Peyer's patch (tissue), 4 donors: ENCODE data around the gene RAB41. TPM values are rescaled to one million over a fixed set of nuclear protein-coding genes. Genes with fewer than 3 reads are reported as not detected.

Source experiments
- DNase-seq, 3 donors: peaks; one replicate each; pipeline ENCODE4 v3.0.0-alpha.2; 2017 to 2019
- H3K27ac ChIP-seq, 4 donors: fragments of 200-600 bp; sonication (generic); one replicate each; pipeline ENCODE4 v1.5.1; 2016 to 2019
- H3K27me3 ChIP-seq, 2 donors: fragments of 200-600 bp; sonication (generic); one replicate each; pipeline ENCODE4 v1.5.1; 2019
- H3K36me3 ChIP-seq, 3 donors: fragments of 200-600 bp; sonication (generic); one replicate each; pipeline ENCODE4 v1.5.1; 2016 to 2019
- H3K4me1 ChIP-seq, 4 donors: fragments of 200-600 bp; sonication (generic); one replicate each; pipeline ENCODE4 v1.5.1; 2016 to 2019
- H3K4me3 ChIP-seq, 4 donors: fragments of 200-600 bp; sonication (generic); 1 replicate in 3 of 4; 2 replicates in 1 of 4; pipeline ENCODE4 v1.5.1; 2016 to 2019; ENCODE audit warnings: mild to moderate bottlenecking in 1 of 4
- H3K9me3 ChIP-seq, 4 donors: fragments of 200-600 bp; sonication (generic); one replicate each; pipeline ENCODE4 v1.5.1; 2016 to 2019; ENCODE audit warnings: mild to moderate bottlenecking in 1 of 4
- CTCF ChIP-seq, 6 experiments: fragments of 450-650 bp in 4 of 6; fragments of 200-600 bp in 2 of 6; sonication (generic) in 1 of 6; IDR thresholded peaks; one replicate each; pipeline ENCODE4 v1.5.1; 2017 to 2019; ENCODE audit warnings: antibody characterized with exemption in 6 of 6, mild to moderate bottlenecking in 3 of 6, moderate library complexity in 1 of 6
- POLR2A ChIP-seq, 2 donors: fragments of 450-650 bp; IDR thresholded peaks; one replicate each; pipeline ENCODE4 v1.5.1; 2017; ENCODE audit warnings: antibody characterized with exemption in 2 of 2, mild to moderate bottlenecking in 2 of 2, moderate library complexity in 2 of 2
- total RNA-seq, 4 donors: library from RNA; depleted of rRNA; stranded (reverse); fragments of >200 nt; gene quantifications; one replicate each; pipeline ENCODE4 v1.1.0, GENCODE V29; 2016

RAB41 gene
- total RNA-seq, 4 donors from 2014 or later = not detected

GRCh38 chrX:70279081-70279480 lies 2.9 kb upstream of the RAB41 start:
- DNase-seq = no peak
- Histone ChIP-seq H3K27me3 (no peaks in the 10 kb centered on the region), H3K9me3 (no peaks in the 10 kb centered on the region), H3K36me3 (no peaks in the 10 kb centered on the region), H3K27ac (no peak overlapping the region), H3K4me1 (no peaks in the 10 kb centered on the region), H3K4me3 (no peak overlapping the region)
- TF ChIP-seq CTCF (IDR thresholded peaks at IDR 0.05) (no peak), POLR2A (IDR thresholded peaks at IDR 0.05) (no peak)

DNA sequence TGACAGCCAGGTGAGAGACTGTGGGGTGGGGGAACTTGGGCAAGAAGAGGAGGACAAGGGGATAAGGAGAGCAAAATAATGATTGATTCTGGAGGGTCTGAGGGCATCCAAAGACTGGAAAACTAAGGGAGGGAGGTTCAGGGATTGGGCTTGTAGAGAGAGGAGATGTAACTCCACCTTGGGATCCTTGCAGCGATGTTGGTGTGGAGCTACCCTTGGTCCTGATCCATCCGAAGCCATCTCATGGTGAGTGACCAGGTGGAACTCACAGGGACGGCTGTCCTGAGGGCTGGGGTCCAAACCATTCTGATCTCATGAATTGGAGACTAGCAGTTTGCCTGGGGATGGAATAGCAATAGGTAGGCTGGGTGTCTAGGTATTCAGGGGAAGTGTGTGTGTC lies 1.4 kb upstream of the RAB41 start:
- Histone ChIP-seq H3K4me3 (no peak overlapping the region), H3K27ac (no peak overlapping the region), H3K4me1 (no peaks in the 10 kb centered on the region), H3K36me3 (no peaks in the 10 kb centered on the region), H3K9me3 (no peaks in the 10 kb centered on the region), H3K27me3 (no peaks in the 10 kb centered on the region)
- no peak for TF ChIP-seq CTCF (IDR thresholded peaks at IDR 0.05)
- TF ChIP-seq POLR2A (IDR thresholded peaks at IDR 0.05) = no peak
- no peak for DNase-seq

- no peak for DNase-seq
- H3K9me3 ChIP-seq = no peaks in the 10 kb centered on the region
- no peaks in the 10 kb centered on the region for H3K36me3 ChIP-seq
- H3K27me3 ChIP-seq = no peaks in the 10 kb centered on the region
- H3K4me1 ChIP-seq = peaks cover 0 to 4% (median 0%) of the 10 kb centered on the region in 4 donors
- H3K27ac ChIP-seq = peak overlapping the region; percentile 58 to 74 (median 69)
- TF ChIP-seq POLR2A (IDR thresholded peaks at IDR 0.05) (no peak), CTCF (IDR thresholded peaks at IDR 0.05) (no peak)
- H3K4me3 ChIP-seq = peak overlapping the region; percentile 41 to 67 (median 52)
These were observed 7.3 kb downstream of the RAB41 start for GRCh38 chrX:70289168-70289792.

DNA sequence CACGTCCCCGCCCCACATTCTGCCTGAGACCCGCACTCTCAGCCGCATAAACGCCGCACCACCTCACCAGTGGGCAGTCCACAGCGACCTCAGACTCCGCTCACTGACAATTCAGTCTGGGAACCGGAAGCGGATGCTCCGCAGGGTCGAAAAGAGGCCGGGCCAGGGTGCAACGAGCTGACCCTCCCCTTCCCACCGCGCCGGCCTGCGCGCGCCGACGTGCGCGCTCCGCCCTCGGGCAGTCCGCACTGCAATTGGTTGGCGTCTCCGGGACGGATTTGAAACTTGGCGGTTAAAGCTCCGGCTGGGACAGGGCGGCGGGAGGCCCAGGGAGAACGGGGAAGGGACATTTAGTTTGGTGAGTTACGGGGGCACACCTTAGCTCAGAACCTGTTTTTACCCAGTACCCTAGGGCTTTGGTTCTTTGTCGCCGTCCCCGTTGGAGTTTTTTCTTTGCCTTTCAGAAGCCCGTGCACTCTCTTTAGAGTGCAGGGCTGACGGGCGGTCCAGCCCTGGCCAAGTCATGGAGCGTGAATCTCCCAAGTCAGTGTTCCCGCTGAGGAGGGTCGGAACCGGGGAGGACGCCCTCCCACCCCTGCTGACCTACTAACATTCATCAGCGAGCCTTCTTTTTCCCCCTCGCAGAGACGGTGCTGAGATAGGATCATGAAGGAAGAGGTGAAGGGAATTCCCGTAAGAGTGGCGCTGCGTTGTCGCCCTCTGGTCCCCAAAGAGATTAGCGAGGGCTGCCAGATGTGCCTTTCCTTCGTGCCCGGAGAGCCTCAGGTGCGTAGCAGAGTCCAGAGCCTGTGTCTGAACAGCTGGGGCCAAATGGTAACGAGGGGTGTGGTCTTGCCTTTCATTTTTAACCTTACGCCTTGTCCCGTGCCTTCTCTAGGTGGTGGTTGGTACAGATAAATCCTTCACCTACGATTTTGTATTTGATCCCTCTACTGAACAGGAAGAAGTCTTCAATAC lies 8.1 kb downstream of the RAB41 start, which contains the start of the genes KIF4A and PDZD11:
Gene KIF4A (plus strand): TSS at position 312 of the 978 bp plus-strand sequence. CDS start 355 bp downstream, at position 667.
Gene PDZD11 (minus strand): TSS at position 135 of the 978 bp plus-strand sequence. CDS start 586 bp downstream, outside the sequence.
- Histone ChIP-seq H3K4me1 (peaks cover 0 to 4% (median 0%) of the 10 kb centered on the region in 4 donors), H3K4me3 (peak within 1 kb of the TSS; percentile 41 to 67 (median 52)), H3K9me3 (no peaks in the 10 kb centered on the region), H3K27ac (peak within 1 kb of the TSS; percentile 58 to 74 (median 69)), H3K36me3 (no peaks in the 10 kb centered on the region), H3K27me3 (no peaks in the 10 kb centered on the region)
- DNase-seq = peak; percentile 67 to 89 (median 86)
- TF ChIP-seq POLR2A (IDR thresholded peaks at IDR 0.05) (peak in 1 of 2 donors; percentile 38), CTCF (IDR thresholded peaks at IDR 0.05) (no peak)

GRCh38 chrX:70292788-70293187 lies 10.8 kb downstream of the RAB41 start:
- Histone ChIP-seq H3K9me3 (no peaks in the 10 kb centered on the region), H3K4me3 (no peak overlapping the region), H3K36me3 (no peaks in the 10 kb centered on the region), H3K27ac (no peak overlapping the region), H3K27me3 (no peaks in the 10 kb centered on the region), H3K4me1 (peaks cover 0 to 4% (median 0%) of the 10 kb centered on the region in 4 donors)
- DNase-seq = no peak
- TF ChIP-seq CTCF (IDR thresholded peaks at IDR 0.05) (no peak), POLR2A (IDR thresholded peaks at IDR 0.05) (no peak)
